ENCODE data around the gene CXCL8. TPM values are rescaled to one million over a fixed set of nuclear protein-coding genes. Genes with fewer than 3 reads are reported as not detected.

The CXCL8 gene
- total and polyA plus RNA-seq, 2 donors (not counting 3 experiments of a cell fraction or from before 2014, with no cell fraction given), result 6.4 to 12.6 TPM

GRCh38 chr4:73729534-73730165, 10.7 kb upstream of the CXCL8 start:
- Histone ChIP-seq H2AFZ (ENCODE audit: low read depth, low read length) (peak overlapping the region; percentile 23), H3K9me1 (replicated peaks; ENCODE audit: control insufficient read depth, extremely low read depth, insufficient read depth, low read length) (no peaks in the 10 kb centered on the region), H3K9ac (replicated peaks; ENCODE audit: extremely low read depth, insufficient read depth, low read length) (no peak overlapping the region), H3K27me3 (ENCODE audit: control insufficient read depth in 2 of 2, insufficient read depth in 2 of 2, low read length in 2 of 2) (no peaks in the 10 kb centered on the region), H3K4me2 (ENCODE audit: insufficient read depth, low read length) (no peak overlapping the region), H3K4me3 (replicated peaks in 1 of 3; ENCODE audit: insufficient read depth in 1 of 3, low read depth in 1 of 3, low read length in 3 of 3) (no peak overlapping the region), H4K20me1 (replicated peaks; ENCODE audit: control insufficient read depth, extremely low read depth, insufficient read depth, low read length) (no peaks in the 10 kb centered on the region), H3K4me1 (ENCODE audit: control insufficient read depth, extremely low read depth, insufficient read depth, low read length) (peaks cover 69% of the 10 kb centered on the region), H3K9me3 (replicated peaks; ENCODE audit: control insufficient read depth, insufficient read depth, low read length) (no peaks in the 10 kb centered on the region), H3K36me3 (ENCODE audit: control insufficient read depth in 2 of 2, extremely low read depth in 1 of 2, insufficient read depth in 2 of 2, low read length in 2 of 2) (no peaks in the 10 kb centered on the region), H3K79me2 (ENCODE audit: control insufficient read depth, insufficient read depth, low read length) (no peaks in the 10 kb centered on the region), H3K27ac (ENCODE audit: insufficient read depth, low read depth, low read length) (peak overlapping the region; percentile 10)
- peak; percentile 79 to 87 for TF ChIP-seq CTCF (IDR thresholded peaks at IDR 0.05; ENCODE audit: extremely low read depth in 1 of 2, insufficient read depth in 1 of 2, low read depth in 1 of 2, low read length in 2 of 2)
- no peak for TF ChIP-seq EZH2 (IDR thresholded peaks at IDR 0.05; ENCODE audit: borderline replicate concordance, low read depth, low read length, severe bottlenecking)
- no peak for TF ChIP-seq MYC (IDR thresholded peaks at IDR 0.05; ENCODE audit: low read depth, low read length)
- no peak for TF ChIP-seq POLR2AphosphoS5 (IDR thresholded peaks at IDR 0.05; ENCODE audit: insufficient read depth, low read depth, low read length)
- no peak for TF ChIP-seq MAX (IDR thresholded peaks at IDR 0.05; ENCODE audit: insufficient read depth, insufficient read length)
- no peak for TF ChIP-seq JUN (IDR thresholded peaks at IDR 0.05; ENCODE audit: borderline replicate concordance, insufficient read depth, insufficient read length, low read depth)
- peak; percentile 25 for TF ChIP-seq GATA2 (IDR thresholded peaks at IDR 0.05; ENCODE audit: insufficient read depth, insufficient read length, low read depth, low read length)
- TF ChIP-seq FOS (IDR thresholded peaks at IDR 0.05; ENCODE audit: borderline replicate concordance, insufficient read depth, low read length), result no peak
- no peak for TF ChIP-seq POLR2A (IDR thresholded peaks at IDR 0.05; ENCODE audit: low read depth, low read length)
- FAIRE-seq, result peak; percentile 86
- POLR2A ChIA-PET, result no interaction called here
- intact Hi-C loops (cut with micrococcal nuclease) (loop anchor here (1.0 to 5.0 kb wide), 8 partner anchors 48 to 405 kb away; partner anchors contain the start of genes CXCL1, CXCL2 and CXCL3), dilution Hi-C loops (cut with MboI; ENCODE audit: extremely low pct_ligation_motif_present, low sequenced_read_pairs) (no loop called here)
- BruUV-seq (replicated peaks), result no TSS peak
- CTCF ChIA-PET, result interaction anchor here (0.6 to 4.1 kb wide), 32 partner anchors 11 to 525 kb away, joined by 3 to 31 read pairs (median 5); partner anchors contain the start of genes CXCL1, CXCL3, CXCL5 and CXCL6
- DNase-seq (ENCODE audit: low read depth, low spot score), result peak; percentile 85
